DOHH2 (cell line): Measurements from ENCODE around the gene FRG2B.
"Not testable (repeated sequence)": the region's sequence is repeated elsewhere in the genome, so short reads cannot be mapped to it uniquely, and the experiment has no call there.

Source experiments
- CTCF ChIP-seq: fragments of 200-600 bp; sonication (generic); IDR thresholded peaks from one replicate; pipeline ENCODE4 v1.5.1; 2014; ENCODE audit warnings: antibody characterized with exemption, mild to moderate bottlenecking, low read depth, low read length; ENCODE audit not compliant: poor library complexity, severe bottlenecking
- EZH2phosphoT487 ChIP-seq: fragments of 200-600 bp; sonication (generic); IDR thresholded peaks from 2 replicates; pipeline ENCODE4 v1.6.1; 2017; ENCODE audit warnings: borderline replicate concordance, mild to moderate bottlenecking, antibody characterized with exemption, low read length, moderate library complexity, mixed read lengths

GRCh38 chr10:133577037-133577436, 49.6 kb downstream of the FRG2B start:
- TF ChIP-seq CTCF, EZH2phosphoT487: not testable (repeated sequence)
